Lung (tissue), 12 donors: ENCODE data around the gene SHANK2. TPM values are rescaled to one million over a fixed set of nuclear protein-coding genes. Genes with fewer than 3 reads are reported as not detected.
A peak's percentile ranks its signal among the peaks of the same experiment; 100 is the strongest.

Source experiments
- ATAC-seq: fragments of 200-7000 bp; cut with Tn5 transposase; one replicate; pipeline ENCODE4 v1.9.1; 2020; ENCODE audit warnings: moderate number of reproducible peaks; ENCODE audit not compliant: insufficient read depth, low FRiP score
- DNase-seq, 3 donors: peaks; one replicate each; pipeline ENCODE4 v3.0.0-alpha.2; 2013 to 2017
- H3K27ac ChIP-seq, 2 donors: one replicate each; pipeline ENCODE4 v1.5.1; 2013; ENCODE audit warnings: mild to moderate bottlenecking in 2 of 2, moderate library complexity in 2 of 2, control low read depth in 1 of 2, inconsistent platforms in 1 of 2, low read depth in 1 of 2, low read length in 1 of 2
- H3K27me3 ChIP-seq, 3 donors: one replicate each; pipeline ENCODE4 v1.5.1; 2013; ENCODE audit warnings: low read length in 2 of 3; ENCODE audit not compliant: control insufficient read depth in 3 of 3, insufficient read depth in 3 of 3
- H3K36me3 ChIP-seq, 4 donors: one replicate each; pipeline ENCODE4 v1.5.1; 2013; ENCODE audit warnings: low read length in 4 of 4, mild to moderate bottlenecking in 1 of 4, moderate library complexity in 1 of 4; ENCODE audit not compliant: control insufficient read depth in 4 of 4, insufficient read depth in 4 of 4
- H3K4me1 ChIP-seq, 5 donors: one replicate each; pipeline ENCODE4 v1.5.1; 2013; ENCODE audit warnings: low read length in 5 of 5, mild to moderate bottlenecking in 2 of 5, moderate library complexity in 1 of 5; ENCODE audit not compliant: control insufficient read depth in 5 of 5, insufficient read depth in 5 of 5
- H3K4me3 ChIP-seq: one replicate; pipeline ENCODE4 v1.5.1; 2013; ENCODE audit warnings: mild to moderate bottlenecking, control low read depth, moderate library complexity
- H3K9ac ChIP-seq, 2 donors: one replicate each; pipeline ENCODE4 v1.5.1; 2013; ENCODE audit warnings: low read length in 2 of 2, control low read depth in 1 of 2; ENCODE audit not compliant: insufficient read depth in 1 of 2
- H3K9me3 ChIP-seq, 4 donors: one replicate each; pipeline ENCODE4 v1.5.1; 2013; ENCODE audit warnings: low read length in 3 of 4, mild to moderate bottlenecking in 1 of 4, moderate library complexity in 1 of 4; ENCODE audit not compliant: control insufficient read depth in 4 of 4, insufficient read depth in 3 of 4
- WGBS, 2 donors: extraction: QIAGEN DNeasy Blood & Tissue Kit; methylation state at CpG; one replicate each; pipeline ENCODE4 v1.1.7; 2013; 5-methylcytosine and 5-hydroxymethylcytosine counted together
- polyA plus RNA-seq, 2 donors: library from polyadenylated mRNA; stranded (reverse); fragments of 200-250 nt; gene quantifications; one replicate each; pipeline ENCODE4 v1.2.1, GENCODE V29; 2013
- total RNA-seq, 2 donors: library from RNA; depleted of rRNA in 1 of 2; stranded (reverse); fragments of >200 nt in 1 of 2; gene quantifications; one replicate each; pipeline ENCODE4 v1.2.1, GENCODE V29; 2014 to 2021
- TF ChIP-seq, protein P1 (sequence below): IDR thresholded peaks from 2 replicates; pipeline ENCODE4 v1.5.1; 2012; ENCODE audit warnings: mild to moderate bottlenecking; ENCODE audit errors: control extremely low read depth, extremely low read depth
- donor health status: control.
- donor health status: control.
- donor health status: Bipolar disorder and iron deficiency.
- donor health status: healthy.
- donor health status: DM: yes; HTN: yes; CAD: no.

SHANK2 gene
- total and polyA plus RNA-seq, 4 donors, result 3.0 to 55.4 (median 25.9) TPM

DNA sequence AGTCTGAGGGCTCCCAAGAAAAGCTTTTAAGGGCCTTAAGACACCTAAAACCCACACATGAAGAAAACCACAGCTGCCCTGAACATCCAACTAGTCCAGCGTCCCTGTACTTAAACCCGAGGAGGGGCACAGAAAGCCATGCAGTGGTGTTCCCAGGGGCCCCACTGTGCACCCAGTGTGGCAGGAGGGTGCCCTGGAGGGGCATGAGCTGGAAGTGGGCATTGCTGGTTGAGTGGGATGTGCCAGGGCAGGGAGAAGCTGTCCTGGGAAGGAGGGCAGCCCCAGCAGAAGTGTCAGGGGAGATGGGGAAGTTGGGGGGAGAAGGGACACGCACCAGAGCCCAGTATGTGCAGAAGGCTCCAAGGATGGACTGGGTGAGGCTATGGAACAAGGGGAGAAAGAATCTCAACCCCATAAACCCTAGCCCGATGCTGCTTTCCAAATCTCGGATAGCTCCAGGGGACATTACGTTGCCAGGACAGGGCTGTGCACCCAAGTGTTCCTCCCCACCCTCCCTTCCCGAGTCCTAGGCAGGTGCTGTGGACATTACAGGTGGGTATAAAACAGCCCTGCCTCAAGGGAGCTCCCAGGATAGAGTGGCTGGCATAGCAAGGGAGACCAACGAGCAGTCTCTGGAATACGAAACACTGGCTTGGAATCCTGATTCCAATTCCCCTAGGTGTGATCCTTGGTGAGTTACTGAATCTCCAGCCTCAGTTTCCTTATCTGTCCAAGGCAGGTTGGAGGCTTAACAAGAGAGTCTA is 44.2 kb downstream of the SHANK2 start:
- H3K4me1 ChIP-seq, result peaks cover 0 to 14% (median 5%) of the 10 kb centered on the region in 5 donors

DNA sequence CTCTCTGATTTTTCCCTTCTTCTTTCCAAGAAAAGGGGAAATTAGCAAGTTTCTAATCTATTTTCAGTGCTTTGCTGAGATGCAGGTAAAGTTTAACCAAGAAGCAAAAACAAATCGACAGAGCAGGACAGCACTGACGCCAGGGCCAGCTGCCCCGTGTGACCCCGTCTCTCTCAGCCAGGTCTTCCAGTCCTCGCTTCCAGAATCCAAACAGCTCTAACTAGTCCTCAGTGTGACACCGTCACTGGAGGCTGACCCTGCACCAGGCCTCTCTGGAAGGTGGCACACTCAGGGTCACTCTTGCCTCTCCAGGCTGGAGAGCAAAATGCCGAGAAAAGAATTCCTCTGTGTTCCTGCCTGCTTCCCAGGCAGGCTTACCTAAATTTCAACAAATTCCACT is 44.8 kb downstream of the SHANK2 start:
- TF ChIP-seq, protein P1, sequence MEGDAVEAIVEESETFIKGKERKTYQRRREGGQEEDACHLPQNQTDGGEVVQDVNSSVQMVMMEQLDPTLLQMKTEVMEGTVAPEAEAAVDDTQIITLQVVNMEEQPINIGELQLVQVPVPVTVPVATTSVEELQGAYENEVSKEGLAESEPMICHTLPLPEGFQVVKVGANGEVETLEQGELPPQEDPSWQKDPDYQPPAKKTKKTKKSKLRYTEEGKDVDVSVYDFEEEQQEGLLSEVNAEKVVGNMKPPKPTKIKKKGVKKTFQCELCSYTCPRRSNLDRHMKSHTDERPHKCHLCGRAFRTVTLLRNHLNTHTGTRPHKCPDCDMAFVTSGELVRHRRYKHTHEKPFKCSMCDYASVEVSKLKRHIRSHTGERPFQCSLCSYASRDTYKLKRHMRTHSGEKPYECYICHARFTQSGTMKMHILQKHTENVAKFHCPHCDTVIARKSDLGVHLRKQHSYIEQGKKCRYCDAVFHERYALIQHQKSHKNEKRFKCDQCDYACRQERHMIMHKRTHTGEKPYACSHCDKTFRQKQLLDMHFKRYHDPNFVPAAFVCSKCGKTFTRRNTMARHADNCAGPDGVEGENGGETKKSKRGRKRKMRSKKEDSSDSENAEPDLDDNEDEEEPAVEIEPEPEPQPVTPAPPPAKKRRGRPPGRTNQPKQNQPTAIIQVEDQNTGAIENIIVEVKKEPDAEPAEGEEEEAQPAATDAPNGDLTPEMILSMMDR, result no peak
- Histone ChIP-seq H3K4me1 (peaks cover 0 to 9% (median 5%) of the 10 kb centered on the region in 5 donors), H3K27ac (no peak overlapping the region), H3K9me3 (no peaks in the 10 kb centered on the region), H3K9ac (no peak overlapping the region), H3K4me3 (no peak overlapping the region), H3K27me3 (no peaks in the 10 kb centered on the region), H3K36me3 (no peaks in the 10 kb centered on the region)
- ATAC-seq (no peak), DNase-seq (no peak)
- 87 to 88% methylated on average over 7 of the region's 7 CpGs for WGBS, 2 donors

More for the DNA sequence above, 44.2 kb downstream of the SHANK2 start:
- no peak overlapping the region for H3K9ac ChIP-seq
- H3K27ac ChIP-seq, result no peak overlapping the region
- H3K27me3 ChIP-seq, result no peaks in the 10 kb centered on the region
- TF ChIP-seq, protein P1, result no peak
- WGBS, 2 donors, result 86 to 90% methylated on average over 9 of the region's 9 CpGs
- H3K36me3 ChIP-seq, result no peaks in the 10 kb centered on the region
- DNase-seq, result no peak
- H3K9me3 ChIP-seq, result no peaks in the 10 kb centered on the region
- H3K4me3 ChIP-seq, result no peak overlapping the region
- no peak for ATAC-seq

DNA sequence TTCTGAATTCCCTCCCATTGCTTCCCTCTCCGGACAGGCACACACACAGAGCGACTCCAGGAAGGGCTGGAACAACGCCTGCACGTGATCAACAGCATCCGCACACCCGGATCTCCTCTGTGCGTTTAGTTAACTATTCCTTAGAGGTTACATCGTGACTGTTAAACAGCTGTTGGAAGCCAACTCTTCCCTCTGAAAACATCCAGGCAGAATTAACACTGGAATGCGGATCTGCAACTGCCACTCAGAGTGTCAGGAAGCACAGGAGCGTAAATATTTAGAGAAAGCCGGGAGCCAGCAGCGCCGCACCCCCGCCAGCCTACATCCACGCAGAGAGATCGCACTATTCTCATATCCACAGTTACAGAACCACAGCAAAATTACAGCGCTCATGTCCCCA is 46.2 kb downstream of the SHANK2 start:
- DNase-seq (peak; percentile 61 to 83 (median 71)), ATAC-seq (no peak)
- 14 to 28% methylated on average over 17 of the region's 17 CpGs for WGBS, 2 donors
- Histone ChIP-seq H3K27me3 (no peaks in the 10 kb centered on the region), H3K4me1 (peaks cover 0 to 9% (median 5%) of the 10 kb centered on the region in 5 donors), H3K36me3 (no peaks in the 10 kb centered on the region), H3K9ac (no peak overlapping the region), H3K27ac (peak overlapping the region in 1 of 2 donors; percentile 34), H3K4me3 (no peak overlapping the region), H3K9me3 (no peaks in the 10 kb centered on the region)
- TF ChIP-seq, protein P1, result no peak
